OCI-LY1 (cell line): Measurements from ENCODE around the gene AVPR1B.

Source experiments
- H2AFZ ChIP-seq: fragments of 200-600 bp; sonication (generic), shearing (Covaris generic); 2 replicates; pipeline ENCODE4 v1.6.0; 2014; ENCODE audit warnings: antibody characterized with exemption, mild to moderate bottlenecking, low read length
- H3F3A ChIP-seq: fragments of 200-600 bp; sonication (generic), shearing (Covaris generic); 2 replicates; pipeline ENCODE4 v1.6.0; 2014; ENCODE audit warnings: mild to moderate bottlenecking, antibody characterized with exemption, low read length, moderate library complexity; ENCODE audit not compliant: insufficient read depth
- H3K27ac ChIP-seq: fragments of 200-600 bp; sonication (generic); 2 replicates; pipeline ENCODE4 v1.5.1; 2014; ENCODE audit warnings: low read length, mixed run types, mild to moderate bottlenecking, low read depth; ENCODE audit not compliant: poor library complexity, severe bottlenecking
- H3K27me3 ChIP-seq: fragments of 200-600 bp; sonication (generic); 2 replicates; pipeline ENCODE4 v1.6.0; 2014; ENCODE audit warnings: antibody characterized with exemption, mild to moderate bottlenecking, low read length, moderate library complexity; ENCODE audit not compliant: insufficient read depth
- H3K36me3 ChIP-seq: fragments of 200-600 bp; sonication (generic); 2 replicates; pipeline ENCODE4 v1.6.1; 2014; ENCODE audit warnings: mild to moderate bottlenecking, antibody characterized with exemption, low read length, moderate library complexity, mixed read lengths; ENCODE audit not compliant: insufficient read depth
- H3K4me1 ChIP-seq: fragments of 200-600 bp; sonication (generic); 2 replicates; pipeline ENCODE4 v1.5.1; 2014; ENCODE audit warnings: mild to moderate bottlenecking, low read length, moderate library complexity; ENCODE audit not compliant: insufficient read depth, severe bottlenecking
- H3K4me2 ChIP-seq: fragments of 200-600 bp; sonication (generic), shearing (Covaris generic); 2 replicates; pipeline ENCODE4 v1.6.1; 2014; ENCODE audit warnings: low read length
- H3K4me3 ChIP-seq: fragments of 200-600 bp; sonication (generic); 2 replicates; pipeline ENCODE4 v1.5.1; 2014; ENCODE audit warnings: low read length, low read depth, mild to moderate bottlenecking, mixed read lengths; ENCODE audit not compliant: poor library complexity, severe bottlenecking
- H3K79me2 ChIP-seq: fragments of 200-600 bp; shearing (Covaris generic); 2 replicates; pipeline ENCODE4 v1.6.1; 2016; ENCODE audit warnings: mixed run types, low read length, mixed read lengths; ENCODE audit not compliant: insufficient read depth
- H3K9ac ChIP-seq: fragments of 200-600 bp; sonication (generic), shearing (Covaris generic); 2 replicates; pipeline ENCODE4 v1.6.1; 2014; ENCODE audit warnings: mild to moderate bottlenecking, low read length, mixed read lengths
- H3K9me2 ChIP-seq: fragments of 200-600 bp; sonication (generic), shearing (Covaris generic); 2 replicates; pipeline ENCODE4 v1.6.1; 2014; ENCODE audit warnings: low read depth, mild to moderate bottlenecking, low read length, mixed read lengths
- H3K9me3 ChIP-seq: fragments of 200-600 bp; shearing (Covaris generic); 2 replicates; pipeline ENCODE4 v1.6.1; 2014; ENCODE audit warnings: low read length, mixed read lengths
- H4K20me1 ChIP-seq: fragments of 200-600 bp; sonication (generic), shearing (Covaris generic); 2 replicates; pipeline ENCODE4 v1.6.0; 2016; ENCODE audit warnings: mild to moderate bottlenecking, low read length; ENCODE audit not compliant: insufficient read depth
- EZH2 ChIP-seq: fragments of 200-600 bp; sonication (generic), shearing (Covaris generic); IDR thresholded peaks from 2 replicates; pipeline ENCODE4 v1.8.0; 2017; ENCODE audit warnings: borderline replicate concordance, mixed run types, mild to moderate bottlenecking, antibody characterized with exemption, low read length, moderate library complexity, mixed read lengths
- TF ChIP-seq, protein P1 (sequence below): fragments of 200-600 bp; sonication (generic), shearing (Covaris generic); IDR thresholded peaks from 2 replicates; pipeline ENCODE4 v1.5.1; 2017; ENCODE audit warnings: mild to moderate bottlenecking, antibody characterized with exemption, low read length, moderate library complexity, mixed read lengths

The AVPR1B gene, protein sequence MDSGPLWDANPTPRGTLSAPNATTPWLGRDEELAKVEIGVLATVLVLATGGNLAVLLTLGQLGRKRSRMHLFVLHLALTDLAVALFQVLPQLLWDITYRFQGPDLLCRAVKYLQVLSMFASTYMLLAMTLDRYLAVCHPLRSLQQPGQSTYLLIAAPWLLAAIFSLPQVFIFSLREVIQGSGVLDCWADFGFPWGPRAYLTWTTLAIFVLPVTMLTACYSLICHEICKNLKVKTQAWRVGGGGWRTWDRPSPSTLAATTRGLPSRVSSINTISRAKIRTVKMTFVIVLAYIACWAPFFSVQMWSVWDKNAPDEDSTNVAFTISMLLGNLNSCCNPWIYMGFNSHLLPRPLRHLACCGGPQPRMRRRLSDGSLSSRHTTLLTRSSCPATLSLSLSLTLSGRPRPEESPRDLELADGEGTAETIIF

DNA sequence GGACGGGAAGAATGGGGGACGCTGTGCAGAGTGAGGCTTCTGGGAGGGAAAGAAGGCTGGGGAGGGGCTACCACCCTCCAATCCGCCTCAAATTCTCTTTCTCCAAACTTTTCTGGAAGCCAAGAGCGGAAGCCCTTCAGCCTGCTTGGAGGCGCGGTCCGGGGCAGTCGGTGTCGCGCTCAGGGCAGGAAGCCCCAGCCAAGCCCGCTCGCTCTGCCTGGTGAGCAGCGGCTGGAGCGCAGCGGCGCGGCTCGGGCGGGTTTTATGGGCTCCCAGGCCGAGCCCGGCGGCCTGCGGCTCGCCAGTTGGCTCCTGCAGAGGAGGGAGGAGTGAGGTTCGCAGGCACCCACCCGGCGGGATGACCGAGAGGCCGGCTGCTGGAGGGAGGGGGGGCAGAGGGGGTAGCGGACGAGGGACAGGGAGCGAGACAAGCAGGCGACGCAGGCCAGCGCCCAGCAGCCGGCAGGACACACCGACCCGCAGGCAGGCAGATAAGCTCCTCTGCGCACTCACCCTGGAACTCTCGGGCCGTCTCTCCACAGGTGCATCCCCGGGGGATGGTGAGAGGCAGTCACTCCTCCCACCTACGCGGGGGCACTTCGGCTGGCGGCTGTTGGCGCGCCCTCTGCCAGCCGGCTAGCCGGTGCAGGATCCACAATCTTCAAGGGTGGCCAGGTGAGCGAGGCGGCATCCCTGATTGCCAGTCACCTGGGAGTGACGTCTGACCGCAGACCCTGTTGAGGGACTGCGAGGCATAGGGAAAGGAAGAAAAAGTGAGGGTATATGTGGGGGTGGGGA lies at the start of gene AVPR1B:
AVPR1B (minus strand) TSS at position 238 of the 798 bp plus-strand sequence. CDS start 498 bp downstream, outside the sequence.
- H3K27me3 ChIP-seq: peaks cover 9% of the 10 kb centered on the region; the same call in 1 of the 2 replicates
- H3K9ac ChIP-seq: no peak within 1 kb of the TSS
- peak within 1 kb of the TSS; percentile 42 for H3K4me3 ChIP-seq
- TF ChIP-seq EZH2: no peak
- TF ChIP-seq, protein P1, sequence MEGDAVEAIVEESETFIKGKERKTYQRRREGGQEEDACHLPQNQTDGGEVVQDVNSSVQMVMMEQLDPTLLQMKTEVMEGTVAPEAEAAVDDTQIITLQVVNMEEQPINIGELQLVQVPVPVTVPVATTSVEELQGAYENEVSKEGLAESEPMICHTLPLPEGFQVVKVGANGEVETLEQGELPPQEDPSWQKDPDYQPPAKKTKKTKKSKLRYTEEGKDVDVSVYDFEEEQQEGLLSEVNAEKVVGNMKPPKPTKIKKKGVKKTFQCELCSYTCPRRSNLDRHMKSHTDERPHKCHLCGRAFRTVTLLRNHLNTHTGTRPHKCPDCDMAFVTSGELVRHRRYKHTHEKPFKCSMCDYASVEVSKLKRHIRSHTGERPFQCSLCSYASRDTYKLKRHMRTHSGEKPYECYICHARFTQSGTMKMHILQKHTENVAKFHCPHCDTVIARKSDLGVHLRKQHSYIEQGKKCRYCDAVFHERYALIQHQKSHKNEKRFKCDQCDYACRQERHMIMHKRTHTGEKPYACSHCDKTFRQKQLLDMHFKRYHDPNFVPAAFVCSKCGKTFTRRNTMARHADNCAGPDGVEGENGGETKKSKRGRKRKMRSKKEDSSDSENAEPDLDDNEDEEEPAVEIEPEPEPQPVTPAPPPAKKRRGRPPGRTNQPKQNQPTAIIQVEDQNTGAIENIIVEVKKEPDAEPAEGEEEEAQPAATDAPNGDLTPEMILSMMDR: peak; percentile 16; the same call in 1 of the 2 replicates
- no peaks in the 10 kb centered on the region for H3K79me2 ChIP-seq
- H2AFZ ChIP-seq: no peak within 1 kb of the TSS
- no peaks in the 10 kb centered on the region for H4K20me1 ChIP-seq
- no peak within 1 kb of the TSS for H3K27ac ChIP-seq
- H3K36me3 ChIP-seq: no peaks in the 10 kb centered on the region
- H3K9me2 ChIP-seq: no peaks in the 10 kb centered on the region
- no peaks in the 10 kb centered on the region; the same call in 1 of the 2 replicates for H3F3A ChIP-seq
- peak within 1 kb of the TSS; percentile 59 for H3K4me2 ChIP-seq
- peaks cover 4% of the 10 kb centered on the region for H3K9me3 ChIP-seq
- H3K4me1 ChIP-seq: peaks cover 8% of the 10 kb centered on the region

DNA sequence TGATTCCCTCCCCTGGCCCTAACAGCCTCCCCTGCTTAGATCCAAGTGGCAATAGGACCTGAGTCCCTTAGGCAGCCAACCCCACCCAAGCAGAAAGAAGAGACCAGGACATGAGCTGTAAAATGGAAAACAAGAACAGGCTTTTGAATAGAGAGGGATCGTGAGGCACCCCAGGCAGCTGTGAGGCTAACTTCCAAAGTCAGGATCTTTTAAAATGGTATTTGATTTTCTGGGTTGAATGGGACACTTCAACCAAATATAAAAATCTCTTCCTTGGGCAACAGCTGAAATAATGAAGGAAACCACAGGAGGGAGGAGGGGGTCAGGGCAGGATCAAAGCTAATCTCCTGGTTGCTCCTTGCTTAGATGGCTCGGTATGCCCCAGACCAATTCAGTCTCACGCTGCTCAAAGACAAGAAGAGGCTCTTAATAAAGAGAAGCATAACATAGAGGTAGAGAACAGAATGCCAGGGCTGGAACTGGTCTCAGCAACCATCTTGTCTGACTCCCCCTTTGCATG lies 28.6 kb upstream of the AVPR1B start:
- no peaks in the 10 kb centered on the region for H3K9me3 ChIP-seq
- H3K9me2 ChIP-seq: no peaks in the 10 kb centered on the region
- H3K4me1 ChIP-seq: no peaks in the 10 kb centered on the region
- no peak overlapping the region for H3K9ac ChIP-seq
- no peaks in the 10 kb centered on the region for H3K36me3 ChIP-seq
- H4K20me1 ChIP-seq: no peaks in the 10 kb centered on the region
- TF ChIP-seq, protein P1: no peak
- TF ChIP-seq EZH2: no peak
- no peaks in the 10 kb centered on the region for H3F3A ChIP-seq
- H3K4me3 ChIP-seq: no peak overlapping the region
- no peak overlapping the region for H3K4me2 ChIP-seq
- peaks cover 3% of the 10 kb centered on the region; the same call in 1 of the 2 replicates for H3K27me3 ChIP-seq
- H3K79me2 ChIP-seq: no peaks in the 10 kb centered on the region
- no peak overlapping the region for H3K27ac ChIP-seq
- no peak overlapping the region for H2AFZ ChIP-seq

DNA sequence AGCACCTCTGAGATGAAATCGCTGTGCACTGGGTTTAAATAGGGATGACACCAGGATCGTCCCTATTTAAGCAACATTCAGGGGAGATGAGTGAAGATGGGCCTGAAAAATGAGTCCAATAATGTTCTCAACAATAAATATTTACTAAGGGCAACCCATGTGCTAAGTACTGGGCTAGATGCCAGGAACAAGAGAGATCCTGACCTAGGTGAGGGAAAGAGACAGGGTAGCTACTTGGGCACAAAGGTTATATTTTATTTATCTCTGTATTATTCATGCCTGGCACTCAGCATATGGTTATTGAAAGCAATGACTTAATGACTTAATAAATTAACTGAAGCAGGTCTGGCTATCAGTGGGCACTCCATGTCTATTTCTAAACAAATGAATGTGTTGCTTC lies 27.4 kb upstream of the AVPR1B start:
- H3K9me3 ChIP-seq: no peaks in the 10 kb centered on the region
- H3K4me2 ChIP-seq: no peak overlapping the region
- H3K4me3 ChIP-seq: no peak overlapping the region
- peaks cover 3% of the 10 kb centered on the region; the same call in 1 of the 2 replicates for H3K27me3 ChIP-seq
- no peak overlapping the region for H2AFZ ChIP-seq
- no peaks in the 10 kb centered on the region for H3K36me3 ChIP-seq
- no peaks in the 10 kb centered on the region for H4K20me1 ChIP-seq
- no peak overlapping the region for H3K9ac ChIP-seq
- TF ChIP-seq, protein P1: no peak
- no peak for TF ChIP-seq EZH2
- no peaks in the 10 kb centered on the region for H3F3A ChIP-seq
- no peaks in the 10 kb centered on the region for H3K9me2 ChIP-seq
- H3K27ac ChIP-seq: no peak overlapping the region
- H3K4me1 ChIP-seq: no peaks in the 10 kb centered on the region
- no peaks in the 10 kb centered on the region for H3K79me2 ChIP-seq
